Measurements from ENCODE around the gene ARL4D. TPM values are rescaled to one million over a fixed set of nuclear protein-coding genes. Genes with fewer than 3 reads are reported as not detected.

ARL4D gene
- total RNA-seq, 1 experiment from 2014 or later = 4.5 TPM

DNA sequence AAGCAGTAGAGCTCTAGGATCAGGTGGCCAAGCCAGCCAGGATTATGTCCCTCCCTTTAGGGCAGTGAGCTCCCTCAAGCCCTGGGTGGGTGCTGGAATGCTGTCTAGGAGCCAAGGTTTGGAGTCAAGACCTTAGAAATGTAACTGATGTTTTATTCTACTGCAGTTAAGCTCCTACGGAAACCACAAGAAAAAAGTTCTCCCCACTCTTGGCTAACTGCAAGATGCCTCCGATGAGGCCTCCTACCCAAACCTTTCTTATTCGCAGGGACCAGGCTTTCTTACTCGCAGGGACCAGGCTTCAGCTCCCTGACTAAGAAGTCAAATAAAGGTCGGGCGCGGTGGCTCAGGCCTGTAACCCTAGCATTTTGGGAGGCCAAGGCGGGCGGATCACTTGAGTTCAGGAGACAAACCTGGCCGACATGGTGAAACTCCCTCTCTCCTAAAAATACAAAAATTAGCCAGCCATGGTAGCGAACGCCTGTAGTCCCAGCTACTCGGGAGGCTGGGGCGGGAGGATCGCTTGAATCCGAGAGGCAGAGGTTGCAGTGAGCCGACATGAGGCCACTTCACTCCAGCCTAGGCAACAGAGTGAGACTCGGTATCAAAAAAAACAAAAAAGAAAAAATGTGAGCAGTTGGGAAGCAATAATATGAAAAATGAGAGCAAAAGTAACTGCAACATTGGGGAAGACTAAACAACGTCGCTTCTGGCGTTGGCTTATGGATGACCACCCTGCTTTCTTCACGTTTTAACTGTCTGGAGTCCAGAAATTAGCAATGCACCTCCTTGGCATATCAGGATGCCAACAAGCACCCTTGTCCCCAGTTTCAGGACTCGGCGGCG lies 31.7 kb upstream of the ARL4D start:
- DNase-seq (ENCODE audit: low read depth, low spot score) (no peak), ATAC-seq (peak; percentile 2; the same call in 1 of the 2 replicates)
- intact Hi-C loops (cut with micrococcal nuclease; ENCODE audit: unreplicated experiment) = no loop called here
- Histone ChIP-seq H3K4me1 (ENCODE audit: control insufficient read depth, insufficient read depth, low read length) (peaks cover 12% of the 10 kb centered on the region), H3K27ac (ENCODE audit: low read length) (peak overlapping the region; percentile 94), H3K36me3 (ENCODE audit: control insufficient read depth, insufficient read depth, low read length) (no peaks in the 10 kb centered on the region), H3K27me3 (ENCODE audit: control insufficient read depth, insufficient read depth, low read length) (no peaks in the 10 kb centered on the region), H3K4me3 (ENCODE audit: low read depth in 2 of 2, low read length in 2 of 2) (peak overlapping the region in 1 of 2 experiments; percentile 37; a peak in 1 of 4 replicates), H3K9me3 (ENCODE audit: control insufficient read depth, insufficient read depth, low read depth, low read length) (no peaks in the 10 kb centered on the region)
- TF ChIP-seq SIN3A (IDR thresholded peaks at IDR 0.05; ENCODE audit: borderline replicate concordance, insufficient read depth, low read depth, low read length) (no peak), CTCF (IDR thresholded peaks at IDR 0.05) (no peak), POLR2AphosphoS5 (IDR thresholded peaks at IDR 0.05; ENCODE audit: low read depth, low read length) (no peak), TCF7L2 (IDR thresholded peaks at IDR 0.05; ENCODE audit: low read depth, low read length) (no peak)
- TF ChIP-seq, protein P1, sequence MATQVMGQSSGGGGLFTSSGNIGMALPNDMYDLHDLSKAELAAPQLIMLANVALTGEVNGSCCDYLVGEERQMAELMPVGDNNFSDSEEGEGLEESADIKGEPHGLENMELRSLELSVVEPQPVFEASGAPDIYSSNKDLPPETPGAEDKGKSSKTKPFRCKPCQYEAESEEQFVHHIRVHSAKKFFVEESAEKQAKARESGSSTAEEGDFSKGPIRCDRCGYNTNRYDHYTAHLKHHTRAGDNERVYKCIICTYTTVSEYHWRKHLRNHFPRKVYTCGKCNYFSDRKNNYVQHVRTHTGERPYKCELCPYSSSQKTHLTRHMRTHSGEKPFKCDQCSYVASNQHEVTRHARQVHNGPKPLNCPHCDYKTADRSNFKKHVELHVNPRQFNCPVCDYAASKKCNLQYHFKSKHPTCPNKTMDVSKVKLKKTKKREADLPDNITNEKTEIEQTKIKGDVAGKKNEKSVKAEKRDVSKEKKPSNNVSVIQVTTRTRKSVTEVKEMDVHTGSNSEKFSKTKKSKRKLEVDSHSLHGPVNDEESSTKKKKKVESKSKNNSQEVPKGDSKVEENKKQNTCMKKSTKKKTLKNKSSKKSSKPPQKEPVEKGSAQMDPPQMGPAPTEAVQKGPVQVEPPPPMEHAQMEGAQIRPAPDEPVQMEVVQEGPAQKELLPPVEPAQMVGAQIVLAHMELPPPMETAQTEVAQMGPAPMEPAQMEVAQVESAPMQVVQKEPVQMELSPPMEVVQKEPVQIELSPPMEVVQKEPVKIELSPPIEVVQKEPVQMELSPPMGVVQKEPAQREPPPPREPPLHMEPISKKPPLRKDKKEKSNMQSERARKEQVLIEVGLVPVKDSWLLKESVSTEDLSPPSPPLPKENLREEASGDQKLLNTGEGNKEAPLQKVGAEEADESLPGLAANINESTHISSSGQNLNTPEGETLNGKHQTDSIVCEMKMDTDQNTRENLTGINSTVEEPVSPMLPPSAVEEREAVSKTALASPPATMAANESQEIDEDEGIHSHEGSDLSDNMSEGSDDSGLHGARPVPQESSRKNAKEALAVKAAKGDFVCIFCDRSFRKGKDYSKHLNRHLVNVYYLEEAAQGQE (IDR thresholded peaks at IDR 0.05; ENCODE audit: insufficient read depth in 1 of 2, low read depth in 2 of 2, low read length in 1 of 2) = no peak
- ChIA-PET POLR2A (interaction anchor here (0.6 to 2.1 kb wide), 6 partner anchors 10 to 51 kb away, joined by 3 to 19 read pairs (median 4); no protein-coding TSS in a partner anchor), CTCF (no interaction called here)
- TSS peak; percentile 100 for BruUV-seq (replicated peaks)
- in situ Hi-C loops (cut with HindIII; ENCODE audit: low pct_unique_long_range_greater_than_20kb, low sequenced_read_pairs) = no loop called here

DNA sequence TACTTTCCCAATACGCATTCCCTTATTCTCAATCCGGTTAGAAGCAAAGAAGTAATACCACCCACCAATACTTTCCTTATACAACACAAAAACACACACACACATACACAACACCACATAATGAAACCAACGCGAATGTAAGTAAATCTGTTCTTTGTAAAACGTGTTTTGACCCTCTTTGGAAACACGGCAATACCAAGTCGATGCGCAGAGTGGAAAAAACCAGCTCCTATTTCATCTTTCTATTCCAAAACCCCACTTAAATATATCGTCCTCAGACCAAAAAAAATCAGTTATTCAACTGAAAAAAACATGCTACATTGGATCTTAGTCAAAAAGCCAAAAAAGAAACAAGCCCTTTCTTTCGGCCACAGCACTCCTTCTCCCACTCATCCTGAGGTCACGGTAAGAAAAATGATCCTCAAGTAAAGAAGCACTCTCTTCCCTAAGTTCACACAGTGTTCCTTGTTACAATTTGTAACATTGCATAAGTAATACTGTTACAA lies 31.0 kb upstream of the ARL4D start:
- in situ Hi-C loops (cut with HindIII; ENCODE audit: low pct_unique_long_range_greater_than_20kb, low sequenced_read_pairs) (no loop called here), intact Hi-C loops (cut with micrococcal nuclease; ENCODE audit: unreplicated experiment) (no loop called here)
- no TSS peak for BruUV-seq (replicated peaks)
- DNase-seq (ENCODE audit: low read depth, low spot score) (peak; percentile 93), ATAC-seq (peak; percentile 76)
- ChIA-PET POLR2A (interaction anchor here (0.6 to 2.1 kb wide), 7 partner anchors 11 to 103 kb away, joined by 3 to 19 read pairs (median 4); no protein-coding TSS in a partner anchor), CTCF (interaction anchor here (0.8 kb wide), 1 partner anchor 116 kb away, joined by 4 read pairs; the partner anchor contains the start of gene DHX8)
- Histone ChIP-seq H3K27me3 (ENCODE audit: control insufficient read depth, insufficient read depth, low read length) (no peaks in the 10 kb centered on the region), H3K27ac (ENCODE audit: low read length) (peak overlapping the region; percentile 94), H3K9me3 (ENCODE audit: control insufficient read depth, insufficient read depth, low read depth, low read length) (no peaks in the 10 kb centered on the region), H3K4me3 (ENCODE audit: low read depth in 2 of 2, low read length in 2 of 2) (peak overlapping the region; percentile 27 to 50; a peak in 3 of 4 replicates), H3K36me3 (ENCODE audit: control insufficient read depth, insufficient read depth, low read length) (no peaks in the 10 kb centered on the region), H3K4me1 (ENCODE audit: control insufficient read depth, insufficient read depth, low read length) (peaks cover 12% of the 10 kb centered on the region)
- TF ChIP-seq CTCF (IDR thresholded peaks at IDR 0.05) (no peak), POLR2AphosphoS5 (IDR thresholded peaks at IDR 0.05; ENCODE audit: low read depth, low read length) (peak; percentile 100), TCF7L2 (IDR thresholded peaks at IDR 0.05; ENCODE audit: low read depth, low read length) (peak; percentile 69), SIN3A (IDR thresholded peaks at IDR 0.05; ENCODE audit: borderline replicate concordance, insufficient read depth, low read depth, low read length) (peak; percentile 85)
- TF ChIP-seq, protein P1 (IDR thresholded peaks at IDR 0.05; ENCODE audit: insufficient read depth in 1 of 2, low read depth in 2 of 2, low read length in 1 of 2) = no peak

Data from Panc1 (cell line).